Sigmoid colon (tissue), 7 donors: ENCODE results near the gene MLN. TPM values are rescaled to one million over a fixed set of nuclear protein-coding genes. Genes with fewer than 3 reads are reported as not detected.

Source experiments
- DNase-seq: peaks from one replicate; pipeline ENCODE4 v3.0.0-alpha.2; 2019
- H3K27ac ChIP-seq, 4 donors: fragments of 200-600 bp; sonication (generic); one replicate each; pipeline ENCODE4 v1.5.1; 2016 to 2019; ENCODE audit warnings: mild to moderate bottlenecking in 1 of 4
- H3K27me3 ChIP-seq, 3 donors: fragments of 200-600 bp; sonication (generic); one replicate each; pipeline ENCODE4 v1.5.1; 2019; ENCODE audit warnings: mild to moderate bottlenecking in 1 of 3
- H3K36me3 ChIP-seq, 4 donors: fragments of 200-600 bp; sonication (generic); one replicate each; pipeline ENCODE4 v1.5.1; 2016 to 2019
- H3K4me1 ChIP-seq, 4 donors: fragments of 200-600 bp; sonication (generic); one replicate each; pipeline ENCODE4 v1.5.1; 2017 to 2019
- H3K4me3 ChIP-seq, 4 donors: fragments of 200-600 bp; sonication (generic); one replicate each; pipeline ENCODE4 v1.5.1; 2017 to 2019; ENCODE audit warnings: mild to moderate bottlenecking in 2 of 4, moderate library complexity in 1 of 4
- H3K9me3 ChIP-seq, 4 donors: fragments of 200-600 bp in 3 of 4; sonication (generic) in 3 of 4; one replicate each; pipeline versions ENCODE4 v1.5.1 to v1.6.1; 2013 to 2019
- CTCF ChIP-seq, 4 experiments: fragments of 450-650 bp in 3 of 4; fragments of 200-600 bp in 1 of 4; IDR thresholded peaks; one replicate each; pipeline ENCODE4 v1.5.1; 2016 to 2019; ENCODE audit warnings: antibody characterized with exemption in 4 of 4, mild to moderate bottlenecking in 3 of 4, moderate library complexity in 2 of 4
- EP300 ChIP-seq, 4 donors: sonication (generic); formaldehyde crosslinking; IDR thresholded peaks; one replicate each; pipeline ENCODE4 v1.6.1; 2017; ENCODE audit warnings: antibody characterized with exemption in 4 of 4
- POLR2A ChIP-seq, 2 donors: fragments of 450-650 bp; IDR thresholded peaks; one replicate each; pipeline ENCODE4 v1.6.1; 2016; ENCODE audit warnings: antibody characterized with exemption in 2 of 2, mild to moderate bottlenecking in 2 of 2, moderate library complexity in 2 of 2
- POLR2AphosphoS5 ChIP-seq, 4 donors: sonication (generic); formaldehyde crosslinking; IDR thresholded peaks; one replicate each; pipeline ENCODE4 v1.6.1; 2017; ENCODE audit warnings: antibody characterized with exemption in 4 of 4
- WGBS, 2 donors: extraction: QIAGEN DNeasy Blood & Tissue Kit; methylation state at CpG; one replicate each; pipeline ENCODE4 v1.1.7; 2013; 5-methylcytosine and 5-hydroxymethylcytosine counted together
- intact Hi-C: fragments of 100-400 bp; cut with DNase I; formaldehyde crosslinking; loops from one replicate; pipeline ENCODE4 v1.15.1; 2023
- polyA plus RNA-seq, 3 donors: library from polyadenylated mRNA; stranded (reverse); fragments of 200-250 nt; gene quantifications; one replicate each; pipeline ENCODE4 v1.2.3, GENCODE V29; 2013
- total RNA-seq, 4 donors: library from RNA; depleted of rRNA; stranded (reverse); fragments of >200 nt; gene quantifications; one replicate each; pipeline ENCODE4 v1.1.0, GENCODE V29; 2016
- donor health status: healthy with polysubstance abuse.
- donor health status: Bipolar disorder and iron deficiency.
- donor health status: healthy.

The MLN gene
- total and polyA plus RNA-seq, 7 donors: 0.48 TPM; not detected in 6

- H3K4me3 ChIP-seq: no peak overlapping the region
- H3K27me3 ChIP-seq: peaks cover 0 to 9% (median 0%) of the 10 kb centered on the region in 3 donors
- intact Hi-C loops: no loop called here
- TF ChIP-seq POLR2A (IDR thresholded peaks at IDR 0.05): no peak
- no peak for TF ChIP-seq CTCF (IDR thresholded peaks at IDR 0.05)
- TF ChIP-seq POLR2AphosphoS5 (IDR thresholded peaks at IDR 0.05): no peak
- TF ChIP-seq EP300 (IDR thresholded peaks at IDR 0.05): no peak
- 73 to 87% methylated on average over 10 of the region's 10 CpGs for WGBS, 2 donors
- H3K27ac ChIP-seq: no peak overlapping the region
- peaks cover 9 to 23% (median 20%) of the 10 kb centered on the region in 4 donors for H3K36me3 ChIP-seq
- H3K9me3 ChIP-seq: no peaks in the 10 kb centered on the region
- DNase-seq: no peak
- H3K4me1 ChIP-seq: peaks cover 0 to 43% (median 36%) of the 10 kb centered on the region in 4 donors
Measured at GRCh38 chr6:33769248-33769821, 34.5 kb downstream of the MLN start.

- DNase-seq: peak; percentile 86
- intact Hi-C loops: no loop called here
Measured at GRCh38 chr6:33768644-33769120, 35.1 kb downstream of the MLN start.

GRCh38 chr6:33766921-33767907, 36.6 kb downstream of the MLN start:
- no peaks in the 10 kb centered on the region for H3K9me3 ChIP-seq
- H3K36me3 ChIP-seq: peaks cover 0 to 3% (median 2%) of the 10 kb centered on the region in 4 donors
- H3K4me3 ChIP-seq: no peak overlapping the region
- no peak for TF ChIP-seq POLR2AphosphoS5 (IDR thresholded peaks at IDR 0.05)
- no peak for TF ChIP-seq CTCF (IDR thresholded peaks at IDR 0.05)
- no peak for TF ChIP-seq POLR2A (IDR thresholded peaks at IDR 0.05)
- TF ChIP-seq EP300 (IDR thresholded peaks at IDR 0.05): no peak
- H3K4me1 ChIP-seq: peaks cover 0 to 40% (median 34%) of the 10 kb centered on the region in 4 donors
- 77% methylated on average over 11 of the region's 11 CpGs for WGBS, 2 donors
- H3K27me3 ChIP-seq: peaks cover 0 to 9% (median 0%) of the 10 kb centered on the region in 3 donors
- intact Hi-C loops: no loop called here
- H3K27ac ChIP-seq: no peak overlapping the region
- DNase-seq: no peak

More at GRCh38 chr6:33768644-33769120, 35.1 kb downstream of the MLN start:
- Histone ChIP-seq H3K27ac (no peak overlapping the region), H3K36me3 (peaks cover 6 to 17% (median 16%) of the 10 kb centered on the region in 4 donors), H3K4me1 (peaks cover 0 to 43% (median 36%) of the 10 kb centered on the region in 4 donors), H3K27me3 (peaks cover 0 to 9% (median 0%) of the 10 kb centered on the region in 3 donors), H3K4me3 (no peak overlapping the region), H3K9me3 (no peaks in the 10 kb centered on the region)
- TF ChIP-seq CTCF (IDR thresholded peaks at IDR 0.05) (peak; percentile 55 to 81 (median 66)), POLR2AphosphoS5 (IDR thresholded peaks at IDR 0.05) (no peak)
- WGBS, 2 donors: 22 to 33% methylated on average over 7 of the region's 7 CpGs

GRCh38 chr6:33765368-33765767, 38.4 kb downstream of the MLN start:
- no peak overlapping the region for H3K27ac ChIP-seq
- peaks cover 0 to 35% (median 26%) of the 10 kb centered on the region in 4 donors for H3K4me1 ChIP-seq
- H3K27me3 ChIP-seq: peaks cover 0 to 9% (median 0%) of the 10 kb centered on the region in 3 donors
- no peak overlapping the region for H3K4me3 ChIP-seq
- no peaks in the 10 kb centered on the region for H3K36me3 ChIP-seq
- no peak for TF ChIP-seq POLR2AphosphoS5 (IDR thresholded peaks at IDR 0.05)
- TF ChIP-seq POLR2A (IDR thresholded peaks at IDR 0.05): no peak
- no peak for TF ChIP-seq EP300 (IDR thresholded peaks at IDR 0.05)
- TF ChIP-seq CTCF (IDR thresholded peaks at IDR 0.05): no peak
- no peaks in the 10 kb centered on the region for H3K9me3 ChIP-seq
- no peak for DNase-seq
- intact Hi-C loops: no loop called here
- WGBS, 2 donors: 95 to 96% methylated on average over 9 of the region's 9 CpGs
